SK-N-MC (cell line): Measurements from ENCODE around the gene SARDH.

ENCODE experiments used
- EZH2 ChIP-seq: fragments of 200-600 bp; sonication (generic); IDR thresholded peaks from one replicate; pipeline ENCODE4 v1.6.1; 2017; ENCODE audit warnings: antibody characterized with exemption
- FOXP2 ChIP-seq: optimal IDR thresholded peaks from 2 replicates; pipeline ENCODE3; 2011; ENCODE audit warnings: mild to moderate bottlenecking, moderate library complexity; ENCODE audit not compliant: insufficient read depth; ENCODE audit errors: extremely low read length, control extremely low read depth
- POLR2AphosphoS5 ChIP-seq: IDR thresholded peaks from 2 replicates; pipeline ENCODE4 v1.6.1; 2012; ENCODE audit warnings: mild to moderate bottlenecking, low read depth, low read length, borderline replicate concordance

DNA sequence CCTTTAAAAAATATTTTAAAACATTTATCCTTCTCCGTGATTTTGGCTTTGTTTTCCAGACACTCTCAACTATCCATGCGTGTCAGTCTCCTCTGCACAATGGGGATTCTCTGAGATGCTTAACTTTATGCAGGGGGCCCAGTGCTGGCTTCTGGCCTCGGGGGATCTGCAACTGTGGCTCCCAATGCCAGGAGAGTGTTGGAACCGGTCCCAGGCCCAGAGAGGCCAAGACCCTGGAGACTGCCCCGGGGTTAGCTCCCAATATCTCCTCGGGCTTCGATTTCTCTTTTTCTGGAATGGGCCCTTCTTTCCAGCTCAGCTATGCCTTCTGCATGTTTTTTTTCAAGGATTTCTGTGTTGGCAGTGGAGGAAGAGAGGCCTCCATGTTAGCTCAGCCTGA is 20.1 kb upstream of the SARDH start:
- no peak for TF ChIP-seq EZH2
- TF ChIP-seq FOXP2 = no peak
- TF ChIP-seq POLR2AphosphoS5 = no peak
